Osteoblast (primary cell): ENCODE measurements around the gene MCM5. TPM values are rescaled to one million over a fixed set of nuclear protein-coding genes. Genes with fewer than 3 reads are reported as not detected.

ENCODE experiments used
- DNase-seq: peaks from one replicate; pipeline ENCODE4 v3.0.0; 2011; ENCODE audit warnings: low spot score, mixed read lengths; ENCODE audit not compliant: insufficient read length; ENCODE audit errors: missing footprints
- H2AFZ ChIP-seq: 2 replicates; pipeline ENCODE4 v1.6.0; 2011; ENCODE audit warnings: mild to moderate bottlenecking, low read length
- H3K27ac ChIP-seq: 2 replicates; pipeline ENCODE4 v1.5.1; 2011; ENCODE audit warnings: mild to moderate bottlenecking, low read depth, low read length, moderate library complexity
- H3K27me3 ChIP-seq: 2 replicates; pipeline ENCODE4 v1.6.0; 2012; ENCODE audit warnings: mild to moderate bottlenecking, control low read depth, inconsistent platforms, low read length, moderate library complexity; ENCODE audit not compliant: insufficient read depth
- H3K36me3 ChIP-seq: 2 replicates; pipeline ENCODE4 v1.5.1; 2011; ENCODE audit warnings: mild to moderate bottlenecking, low read length, control low read depth, moderate library complexity; ENCODE audit not compliant: insufficient read depth
- H3K4me1 ChIP-seq: 2 replicates; pipeline ENCODE4 v1.5.1; 2011; ENCODE audit warnings: mild to moderate bottlenecking, low read length, control low read depth, moderate library complexity; ENCODE audit not compliant: insufficient read depth
- H3K4me2 ChIP-seq: 2 replicates; pipeline ENCODE4 v1.6.0; 2011; ENCODE audit warnings: mild to moderate bottlenecking, low read length; ENCODE audit not compliant: insufficient read depth
- H3K4me3 ChIP-seq: fragments of 200-600 bp; sonication (generic); 3 replicates; pipeline ENCODE4 v1.5.1; 2012; ENCODE audit warnings: mild to moderate bottlenecking, low read length, inconsistent platforms; ENCODE audit not compliant: insufficient read depth
- H3K79me2 ChIP-seq: 2 replicates; pipeline ENCODE4 v1.6.0; 2012; ENCODE audit warnings: mild to moderate bottlenecking, low read length, control low read depth, inconsistent platforms; ENCODE audit not compliant: insufficient read depth
- H3K9me3 ChIP-seq: 2 replicates; pipeline ENCODE4 v1.5.1; 2011; ENCODE audit warnings: low read depth, low read length, control low read depth
- H4K20me1 ChIP-seq: 2 replicates; pipeline ENCODE4 v1.6.0; 2012; ENCODE audit warnings: mild to moderate bottlenecking, low read length, control low read depth; ENCODE audit not compliant: insufficient read depth
- total RNA-seq: library from RNA; depleted of rRNA; stranded (reverse); fragments of >200 nt; gene quantifications from 2 replicates; pipeline ENCODE4 v1.2.3, GENCODE V29; 2012
- TF ChIP-seq, protein P1 (sequence below): IDR thresholded peaks from 2 replicates; pipeline ENCODE4 v1.5.1; 2011; ENCODE audit warnings: mild to moderate bottlenecking, low read depth, low read length, moderate library complexity; ENCODE audit errors: extremely low read depth

The MCM5 gene
- total RNA-seq, 1 donor: 12.7 TPM

- TF ChIP-seq, protein P1, sequence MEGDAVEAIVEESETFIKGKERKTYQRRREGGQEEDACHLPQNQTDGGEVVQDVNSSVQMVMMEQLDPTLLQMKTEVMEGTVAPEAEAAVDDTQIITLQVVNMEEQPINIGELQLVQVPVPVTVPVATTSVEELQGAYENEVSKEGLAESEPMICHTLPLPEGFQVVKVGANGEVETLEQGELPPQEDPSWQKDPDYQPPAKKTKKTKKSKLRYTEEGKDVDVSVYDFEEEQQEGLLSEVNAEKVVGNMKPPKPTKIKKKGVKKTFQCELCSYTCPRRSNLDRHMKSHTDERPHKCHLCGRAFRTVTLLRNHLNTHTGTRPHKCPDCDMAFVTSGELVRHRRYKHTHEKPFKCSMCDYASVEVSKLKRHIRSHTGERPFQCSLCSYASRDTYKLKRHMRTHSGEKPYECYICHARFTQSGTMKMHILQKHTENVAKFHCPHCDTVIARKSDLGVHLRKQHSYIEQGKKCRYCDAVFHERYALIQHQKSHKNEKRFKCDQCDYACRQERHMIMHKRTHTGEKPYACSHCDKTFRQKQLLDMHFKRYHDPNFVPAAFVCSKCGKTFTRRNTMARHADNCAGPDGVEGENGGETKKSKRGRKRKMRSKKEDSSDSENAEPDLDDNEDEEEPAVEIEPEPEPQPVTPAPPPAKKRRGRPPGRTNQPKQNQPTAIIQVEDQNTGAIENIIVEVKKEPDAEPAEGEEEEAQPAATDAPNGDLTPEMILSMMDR: no peak
- peaks cover 4% of the 10 kb centered on the region for H4K20me1 ChIP-seq
- H2AFZ ChIP-seq: peak overlapping the region; percentile 88
- no peaks in the 10 kb centered on the region for H3K27me3 ChIP-seq
- peak; percentile 65 for DNase-seq
- peak overlapping the region; percentile 95 for H3K4me2 ChIP-seq
- H3K4me3 ChIP-seq: peak overlapping the region; percentile 87
- peak overlapping the region; percentile 86 for H3K27ac ChIP-seq
- H3K4me1 ChIP-seq: peaks cover 38% of the 10 kb centered on the region
- peaks cover 26% of the 10 kb centered on the region for H3K36me3 ChIP-seq
- H3K79me2 ChIP-seq: peaks cover 41% of the 10 kb centered on the region
- H3K9me3 ChIP-seq: no peaks in the 10 kb centered on the region
These were observed 18.4 kb upstream of the MCM5 start for GRCh38 chr22:35381424-35382009.

DNA sequence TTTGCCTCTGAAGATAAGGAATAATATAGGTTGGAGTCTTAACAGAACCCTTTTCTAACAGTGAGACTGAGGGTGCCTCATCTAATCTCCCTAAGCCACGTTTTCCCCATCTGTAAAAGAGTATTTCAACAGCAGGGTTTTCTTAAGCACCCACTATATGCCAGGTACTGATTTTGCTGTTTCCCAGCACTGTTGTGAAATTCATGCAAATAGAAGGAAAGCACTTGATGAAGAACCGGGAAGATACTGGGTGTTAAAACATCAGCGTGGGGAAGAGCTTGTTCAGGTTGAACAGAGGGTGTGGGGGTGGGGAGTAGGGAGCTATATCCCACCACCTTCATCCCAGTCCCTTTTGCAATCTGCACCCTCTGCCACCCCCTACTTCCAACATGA, 16.3 kb upstream of the MCM5 start:
- Histone ChIP-seq H3K4me3 (no peak overlapping the region), H3K4me2 (no peak overlapping the region), H3K4me1 (peaks cover 25% of the 10 kb centered on the region), H3K27ac (no peak overlapping the region), H2AFZ (no peak overlapping the region), H3K27me3 (no peaks in the 10 kb centered on the region), H3K9me3 (no peaks in the 10 kb centered on the region), H3K36me3 (peaks cover 46% of the 10 kb centered on the region), H4K20me1 (peaks cover 4% of the 10 kb centered on the region), H3K79me2 (peaks cover 41% of the 10 kb centered on the region)
- no peak for DNase-seq
- TF ChIP-seq, protein P1: no peak

GRCh38 chr22:35384527-35384926, 15.4 kb upstream of the MCM5 start:
- H4K20me1 ChIP-seq: peaks cover 4% of the 10 kb centered on the region
- H3K79me2 ChIP-seq: peaks cover 43% of the 10 kb centered on the region
- H2AFZ ChIP-seq: no peak overlapping the region
- H3K36me3 ChIP-seq: peaks cover 51% of the 10 kb centered on the region
- peaks cover 25% of the 10 kb centered on the region for H3K4me1 ChIP-seq
- no peak overlapping the region for H3K4me3 ChIP-seq
- H3K27me3 ChIP-seq: no peaks in the 10 kb centered on the region
- no peak overlapping the region for H3K4me2 ChIP-seq
- TF ChIP-seq, protein P1: no peak
- H3K9me3 ChIP-seq: no peaks in the 10 kb centered on the region
- DNase-seq: peak; percentile 41
- H3K27ac ChIP-seq: no peak overlapping the region

DNA sequence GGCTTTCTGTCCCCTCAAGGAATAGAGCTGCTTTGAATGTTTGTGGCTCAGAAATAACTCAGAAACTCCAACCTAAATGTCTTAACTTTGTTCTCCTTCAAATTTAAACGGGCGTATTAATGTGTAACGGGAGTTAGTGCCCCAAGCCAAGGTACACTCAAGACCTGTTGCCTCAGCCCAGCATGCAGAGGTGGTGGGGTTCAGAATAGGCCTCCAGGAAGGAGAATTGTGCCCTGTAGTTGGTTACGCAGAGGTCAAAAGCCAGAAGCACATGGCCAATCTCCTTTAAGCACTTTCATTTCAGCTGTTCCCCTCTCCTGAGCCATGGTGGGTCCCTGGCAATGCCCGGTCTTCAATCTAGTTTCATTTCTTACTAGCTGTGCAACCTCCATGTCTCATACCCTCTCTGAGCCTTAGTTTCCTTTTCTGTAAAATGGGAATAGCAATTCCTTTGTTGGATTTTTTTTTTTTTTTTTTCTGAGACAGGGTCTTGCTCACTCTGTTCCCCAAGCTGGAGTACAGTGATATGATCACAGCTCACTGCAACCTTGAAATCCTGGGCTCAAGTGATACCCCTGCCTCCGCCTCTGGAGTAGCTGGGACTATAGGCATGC, 14.9 kb upstream of the MCM5 start:
- no peaks in the 10 kb centered on the region for H3K9me3 ChIP-seq
- H3K27ac ChIP-seq: no peak overlapping the region
- peaks cover 23% of the 10 kb centered on the region for H3K4me1 ChIP-seq
- peaks cover 43% of the 10 kb centered on the region for H3K79me2 ChIP-seq
- no peak for DNase-seq
- TF ChIP-seq, protein P1: no peak
- no peaks in the 10 kb centered on the region for H3K27me3 ChIP-seq
- H3K4me3 ChIP-seq: no peak overlapping the region
- no peak overlapping the region for H3K4me2 ChIP-seq
- peaks cover 4% of the 10 kb centered on the region for H4K20me1 ChIP-seq
- H2AFZ ChIP-seq: no peak overlapping the region
- peaks cover 57% of the 10 kb centered on the region for H3K36me3 ChIP-seq
